T-helper 22 cell (primary cell): ENCODE measurements around the gene PGLYRP2.
A peak's percentile ranks its signal among the peaks of the same experiment; 100 is the strongest.

ENCODE experiments used
- DNase-seq: peaks from one replicate; pipeline ENCODE4 v3.0.0-alpha.2; 2020; ENCODE audit warnings: low read depth

Gene PGLYRP2

GRCh38 chr19:15439821-15440641 lies 39.3 kb downstream of the PGLYRP2 start:
- DNase-seq = no peak

- no peak for DNase-seq
Measured at GRCh38 chr19:15439078-15439799, 40.1 kb downstream of the PGLYRP2 start.

- DNase-seq = no peak
Measured at GRCh38 chr19:15438577-15438976, 40.7 kb downstream of the PGLYRP2 start.

- no peak for DNase-seq
Measured at GRCh38 chr19:15438124-15438496, 41.2 kb downstream of the PGLYRP2 start.

GRCh38 chr19:15437355-15438123 lies 41.8 kb downstream of the PGLYRP2 start:
- no peak for DNase-seq

- no peak for DNase-seq
Measured at GRCh38 chr19:15436826-15437110, 42.5 kb downstream of the PGLYRP2 start.

GRCh38 chr19:15436012-15436825 lies 43.1 kb downstream of the PGLYRP2 start:
- no peak for DNase-seq

GRCh38 chr19:15433519-15434069 lies 45.7 kb downstream of the PGLYRP2 start:
- no peak for DNase-seq

GRCh38 chr19:15432629-15433518 lies 46.4 kb downstream of the PGLYRP2 start:
- DNase-seq = peak; percentile 86

- DNase-seq = no peak
Measured at GRCh38 chr19:15432018-15432494, 47.2 kb downstream of the PGLYRP2 start.

GRCh38 chr19:15431396-15432017 lies 47.8 kb downstream of the PGLYRP2 start:
- no peak for DNase-seq

- no peak for DNase-seq
Measured at GRCh38 chr19:15430526-15431120, 48.7 kb downstream of the PGLYRP2 start.

- DNase-seq = no peak
Measured at GRCh38 chr19:15429825-15430467, 49.4 kb downstream of the PGLYRP2 start.

- no peak for DNase-seq
Measured at GRCh38 chr19:15428956-15429824, 50.1 kb downstream of the PGLYRP2 start.

- no peak for DNase-seq
Measured at GRCh38 chr19:15427991-15428471, 51.3 kb downstream of the PGLYRP2 start.

GRCh38 chr19:15427350-15427700 lies 52.0 kb downstream of the PGLYRP2 start:
- DNase-seq = no peak

GRCh38 chr19:15426485-15427349 lies 52.6 kb downstream of the PGLYRP2 start:
- no peak for DNase-seq
